ENCODE results near the gene AK1. TPM values are rescaled to one million over a fixed set of nuclear protein-coding genes. Genes with fewer than 3 reads are reported as not detected.

AK1 gene
- total and polyA plus RNA-seq, 2 donors (not counting 3 experiments of a cell fraction or from before 2014, with no cell fraction given): 115 to 148 TPM

DNA sequence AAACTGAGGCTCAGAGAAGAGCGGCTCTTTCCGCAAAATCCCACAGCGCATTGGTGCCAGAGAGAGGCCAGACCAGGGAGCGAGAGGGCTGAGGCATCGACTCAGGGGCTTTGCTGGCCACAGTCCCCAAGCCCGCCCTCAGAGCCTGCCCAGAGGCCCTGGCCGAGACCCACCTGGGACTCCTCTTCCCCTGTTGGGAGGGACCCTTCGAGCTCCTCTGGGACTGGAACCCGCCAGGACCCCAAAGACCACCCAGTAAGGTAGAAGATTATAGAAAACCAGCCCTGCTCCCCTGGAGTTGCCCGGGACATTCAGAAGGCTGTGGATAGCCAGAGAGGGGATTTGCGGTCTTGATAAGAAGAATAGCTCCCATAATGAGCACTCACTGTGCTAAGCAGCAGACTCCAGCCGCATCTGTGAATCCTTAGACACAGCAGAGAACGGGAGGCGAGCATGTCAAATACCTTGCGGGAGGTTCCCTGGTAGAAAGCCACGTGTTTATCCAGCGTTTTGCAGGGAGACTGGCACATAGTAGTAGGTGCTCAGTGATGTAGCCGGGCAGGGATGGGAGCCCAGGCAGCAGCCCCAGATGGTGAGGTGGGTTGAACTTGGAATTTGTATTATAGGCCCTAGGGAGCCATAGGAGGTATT lies 651 bp upstream of the AK1 start:
- TF ChIP-seq POLR2A (IDR thresholded peaks at IDR 0.05; ENCODE audit: low read depth, low read length) (no peak), MAX (IDR thresholded peaks at IDR 0.05; ENCODE audit: insufficient read depth, insufficient read length) (no peak), JUN (IDR thresholded peaks at IDR 0.05; ENCODE audit: borderline replicate concordance, insufficient read depth, insufficient read length, low read depth) (no peak), FOS (IDR thresholded peaks at IDR 0.05; ENCODE audit: borderline replicate concordance, insufficient read depth, low read length) (no peak), MYC (IDR thresholded peaks at IDR 0.05; ENCODE audit: low read depth, low read length) (no peak), EZH2 (IDR thresholded peaks at IDR 0.05; ENCODE audit: borderline replicate concordance, low read depth, low read length, severe bottlenecking) (no peak), POLR2AphosphoS5 (IDR thresholded peaks at IDR 0.05; ENCODE audit: insufficient read depth, low read depth, low read length) (no peak), CTCF (IDR thresholded peaks at IDR 0.05; ENCODE audit: extremely low read depth in 1 of 2, insufficient read depth in 1 of 2, low read depth in 1 of 2, low read length in 2 of 2) (no peak), GATA2 (IDR thresholded peaks at IDR 0.05; ENCODE audit: insufficient read depth, insufficient read length, low read depth, low read length) (no peak)
- no TSS peak for BruUV-seq (replicated peaks)
- FAIRE-seq (no peak), DNase-seq (ENCODE audit: low read depth, low spot score) (no peak)
- Histone ChIP-seq H3K27me3 (ENCODE audit: control insufficient read depth in 2 of 2, insufficient read depth in 2 of 2, low read length in 2 of 2) (no peaks in the 10 kb centered on the region), H3K79me2 (ENCODE audit: control insufficient read depth, insufficient read depth, low read length) (peaks cover 18% of the 10 kb centered on the region), H3K27ac (ENCODE audit: insufficient read depth, low read depth, low read length) (peak overlapping the region; percentile 31), H3K4me3 (replicated peaks in 1 of 3; ENCODE audit: insufficient read depth in 1 of 3, low read depth in 1 of 3, low read length in 3 of 3) (peak overlapping the region in 2 of 3 experiments; percentile 36 to 44), H3K4me1 (ENCODE audit: control insufficient read depth, extremely low read depth, insufficient read depth, low read length) (peaks cover 22% of the 10 kb centered on the region), H3K4me2 (ENCODE audit: insufficient read depth, low read length) (peak overlapping the region; percentile 76), H4K20me1 (replicated peaks; ENCODE audit: control insufficient read depth, extremely low read depth, insufficient read depth, low read length) (no peaks in the 10 kb centered on the region), H3K9me3 (replicated peaks; ENCODE audit: control insufficient read depth, insufficient read depth, low read length) (no peaks in the 10 kb centered on the region), H3K36me3 (ENCODE audit: control insufficient read depth in 2 of 2, extremely low read depth in 1 of 2, insufficient read depth in 2 of 2, low read length in 2 of 2) (peaks cover 0 to under 1% of the 10 kb centered on the region in 2 experiments), H2AFZ (ENCODE audit: low read depth, low read length) (peak overlapping the region; percentile 90), H3K9ac (replicated peaks; ENCODE audit: extremely low read depth, insufficient read depth, low read length) (peak overlapping the region; percentile 36), H3K9me1 (replicated peaks; ENCODE audit: control insufficient read depth, extremely low read depth, insufficient read depth, low read length) (no peaks in the 10 kb centered on the region)
- dilution Hi-C loops (cut with MboI; ENCODE audit: extremely low pct_ligation_motif_present, low sequenced_read_pairs) (no loop called here), intact Hi-C loops (cut with micrococcal nuclease) (no loop called here)
- ChIA-PET POLR2A (no interaction called here), CTCF (interaction anchor here (1.8 kb wide), 1 partner anchor 43 kb away, joined by 5 read pairs; no protein-coding TSS in a partner anchor)

All from endothelial cell of umbilical vein (primary cell).